KMS-11 (cell line): Measurements from ENCODE around the gene GAL3ST3.
A peak's percentile ranks its signal among the peaks of the same experiment; 100 is the strongest.

Source experiments
- H2AFZ ChIP-seq: fragments of 200-600 bp; sonication (generic); 2 replicates; pipeline ENCODE4 v1.6.1; 2016; ENCODE audit warnings: antibody characterized with exemption, mixed run types, low read depth
- H3K27ac ChIP-seq: fragments of 200-600 bp; sonication (generic); 2 replicates; pipeline ENCODE4 v1.6.1; 2016; ENCODE audit warnings: mild to moderate bottlenecking, mixed run types
- H3K27me3 ChIP-seq: fragments of 200-600 bp; sonication (generic); 2 replicates; pipeline ENCODE4 v1.6.1; 2017; ENCODE audit warnings: mild to moderate bottlenecking, low read depth, mixed run types, moderate library complexity; ENCODE audit not compliant: insufficient read depth
- H3K36me3 ChIP-seq: fragments of 200-600 bp; sonication (generic); 2 replicates; pipeline ENCODE4 v1.6.1; 2017; ENCODE audit warnings: mild to moderate bottlenecking, mixed run types; ENCODE audit not compliant: insufficient read depth
- H3K4me1 ChIP-seq: fragments of 200-600 bp; sonication (generic); 2 replicates; pipeline ENCODE4 v1.6.1; 2016; ENCODE audit warnings: mild to moderate bottlenecking, low read depth, mixed run types; ENCODE audit not compliant: poor library complexity, severe bottlenecking
- H3K4me2 ChIP-seq: fragments of 200-600 bp; sonication (generic); 2 replicates; pipeline ENCODE4 v1.7.0; 2016; ENCODE audit warnings: mild to moderate bottlenecking, mixed run types
- H3K4me3 ChIP-seq: fragments of 200-600 bp; sonication (generic); IDR thresholded peaks from 2 replicates; pipeline ENCODE4 v1.6.1; 2017; ENCODE audit warnings: low read depth, low read length, mixed read lengths; ENCODE audit not compliant: insufficient read depth
- H3K79me2 ChIP-seq: fragments of 200-600 bp; sonication (generic); 2 replicates; pipeline ENCODE4 v1.6.1; 2016; ENCODE audit warnings: low read depth, mixed run types; ENCODE audit not compliant: insufficient read depth
- H3K9ac ChIP-seq: fragments of 200-600 bp; sonication (generic); 2 replicates; pipeline ENCODE4 v1.6.1; 2016; ENCODE audit warnings: mild to moderate bottlenecking, mixed run types
- H4K20me1 ChIP-seq: fragments of 200-600 bp; sonication (generic); 2 replicates; pipeline ENCODE4 v1.6.1; 2016; ENCODE audit warnings: mild to moderate bottlenecking, mixed run types; ENCODE audit not compliant: insufficient read depth
- TF ChIP-seq, protein P1 (sequence below): fragments of 200-600 bp; sonication (generic); conservative IDR thresholded peaks from 2 replicates; pipeline ENCODE4 v1.6.1; 2017; ENCODE audit warnings: low read depth, mild to moderate bottlenecking, antibody characterized with exemption, low read length, moderate library complexity, mixed read lengths

The GAL3ST3 gene

DNA sequence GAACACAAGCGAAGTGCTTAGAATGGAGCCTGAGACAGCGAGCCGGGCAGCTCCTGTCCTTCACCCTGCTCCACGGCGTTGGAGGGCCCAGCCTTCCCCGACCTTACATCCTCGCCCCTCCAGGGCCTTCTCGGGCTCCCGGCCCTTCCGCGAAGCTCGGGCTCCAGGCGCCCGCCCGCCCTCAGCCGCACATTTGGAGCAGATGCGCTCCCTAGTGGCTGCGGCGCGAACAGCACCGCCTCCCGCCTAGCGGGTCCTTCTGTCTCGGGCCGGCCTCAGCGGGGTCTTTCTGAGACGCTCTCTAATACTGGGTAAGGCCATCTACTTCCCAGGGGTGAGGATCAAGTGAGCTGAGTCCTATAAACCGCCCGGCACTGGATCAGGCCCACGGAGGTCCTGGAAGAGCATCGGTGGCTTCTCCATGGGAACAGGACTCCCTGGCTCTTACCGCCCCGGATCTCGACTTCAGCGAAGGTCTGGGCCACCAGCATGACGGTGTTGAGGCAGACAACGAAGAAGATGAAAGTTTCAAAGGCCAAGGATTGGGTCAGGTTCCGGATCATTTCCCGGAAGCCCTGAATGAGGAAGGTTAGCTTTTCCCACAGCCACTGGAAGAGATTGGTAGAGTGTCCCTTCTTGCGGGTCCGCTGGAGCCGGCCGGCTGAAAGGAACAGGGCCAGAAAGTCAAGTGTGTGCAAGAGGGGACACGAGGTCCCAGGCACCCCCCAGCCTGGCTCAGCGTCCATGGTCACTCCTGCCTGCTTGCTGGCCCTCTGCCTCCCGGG lies 26.4 kb downstream of the GAL3ST3 start:
- H3K27me3 ChIP-seq, result no peaks in the 10 kb centered on the region; the same call in 1 of the 2 replicates
- H4K20me1 ChIP-seq, result no peaks in the 10 kb centered on the region
- H2AFZ ChIP-seq, result peak overlapping the region; percentile 62
- peak overlapping the region; percentile 37 for H3K4me2 ChIP-seq
- H3K4me3 ChIP-seq, result no peak overlapping the region
- no peak overlapping the region for H3K27ac ChIP-seq
- peaks cover 35% of the 10 kb centered on the region for H3K4me1 ChIP-seq
- TF ChIP-seq, protein P1, sequence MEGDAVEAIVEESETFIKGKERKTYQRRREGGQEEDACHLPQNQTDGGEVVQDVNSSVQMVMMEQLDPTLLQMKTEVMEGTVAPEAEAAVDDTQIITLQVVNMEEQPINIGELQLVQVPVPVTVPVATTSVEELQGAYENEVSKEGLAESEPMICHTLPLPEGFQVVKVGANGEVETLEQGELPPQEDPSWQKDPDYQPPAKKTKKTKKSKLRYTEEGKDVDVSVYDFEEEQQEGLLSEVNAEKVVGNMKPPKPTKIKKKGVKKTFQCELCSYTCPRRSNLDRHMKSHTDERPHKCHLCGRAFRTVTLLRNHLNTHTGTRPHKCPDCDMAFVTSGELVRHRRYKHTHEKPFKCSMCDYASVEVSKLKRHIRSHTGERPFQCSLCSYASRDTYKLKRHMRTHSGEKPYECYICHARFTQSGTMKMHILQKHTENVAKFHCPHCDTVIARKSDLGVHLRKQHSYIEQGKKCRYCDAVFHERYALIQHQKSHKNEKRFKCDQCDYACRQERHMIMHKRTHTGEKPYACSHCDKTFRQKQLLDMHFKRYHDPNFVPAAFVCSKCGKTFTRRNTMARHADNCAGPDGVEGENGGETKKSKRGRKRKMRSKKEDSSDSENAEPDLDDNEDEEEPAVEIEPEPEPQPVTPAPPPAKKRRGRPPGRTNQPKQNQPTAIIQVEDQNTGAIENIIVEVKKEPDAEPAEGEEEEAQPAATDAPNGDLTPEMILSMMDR, result peak; percentile 94
- no peak overlapping the region for H3K9ac ChIP-seq
- H3K36me3 ChIP-seq, result no peaks in the 10 kb centered on the region
- H3K79me2 ChIP-seq, result no peaks in the 10 kb centered on the region

GRCh38 chr11:66020618-66021357 lies 28.2 kb downstream of the GAL3ST3 start:
- Histone ChIP-seq H3K4me3 (no peak overlapping the region), H3K9ac (no peak overlapping the region), H3K4me1 (peaks cover 20% of the 10 kb centered on the region), H3K79me2 (no peaks in the 10 kb centered on the region), H2AFZ (no peak overlapping the region), H3K4me2 (no peak overlapping the region), H3K36me3 (no peaks in the 10 kb centered on the region), H3K27me3 (no peaks in the 10 kb centered on the region; the same call in 1 of the 2 replicates), H3K27ac (no peak overlapping the region), H4K20me1 (no peaks in the 10 kb centered on the region)
- TF ChIP-seq, protein P1, result no peak

- Histone ChIP-seq H3K9ac (no peak overlapping the region), H2AFZ (no peak overlapping the region), H3K79me2 (no peaks in the 10 kb centered on the region), H3K27ac (no peak overlapping the region), H3K36me3 (no peaks in the 10 kb centered on the region), H3K4me3 (no peak overlapping the region), H3K4me2 (no peak overlapping the region), H3K4me1 (peaks cover 20% of the 10 kb centered on the region), H4K20me1 (no peaks in the 10 kb centered on the region), H3K27me3 (no peaks in the 10 kb centered on the region; the same call in 1 of the 2 replicates)
- TF ChIP-seq, protein P1, result no peak
Observed at GRCh38 chr11:66020212-66020611, 28.7 kb downstream of the GAL3ST3 start.

- H3K4me1 ChIP-seq, result peaks cover 14% of the 10 kb centered on the region
- H3K4me2 ChIP-seq, result no peak overlapping the region
Observed at GRCh38 chr11:66017321-66017720, 31.6 kb downstream of the GAL3ST3 start.

More at GRCh38 chr11:66017321-66017720, 31.6 kb downstream of the GAL3ST3 start:
- no peaks in the 10 kb centered on the region for H3K27me3 ChIP-seq
- no peak overlapping the region for H3K9ac ChIP-seq
- no peak overlapping the region for H3K27ac ChIP-seq
- H3K79me2 ChIP-seq, result no peaks in the 10 kb centered on the region
- H4K20me1 ChIP-seq, result no peaks in the 10 kb centered on the region
- no peak overlapping the region for H2AFZ ChIP-seq
- TF ChIP-seq, protein P1, result no peak
- no peaks in the 10 kb centered on the region for H3K36me3 ChIP-seq
- H3K4me3 ChIP-seq, result no peak overlapping the region
